CD4-positive, alpha-beta T cell treated with Interleukin-1 beta for 1 hour (primary cell): ENCODE results near the gene EDNRB.
"Not testable (repeated sequence)": the region's sequence is repeated elsewhere in the genome, so short reads cannot be mapped to it uniquely, and the experiment has no call there.

Experiments used
- DNase-seq, 2 donors: peaks; one replicate each; pipeline ENCODE4 v3.0.0-alpha.2; 2020 to 2022

Gene EDNRB

DNA sequence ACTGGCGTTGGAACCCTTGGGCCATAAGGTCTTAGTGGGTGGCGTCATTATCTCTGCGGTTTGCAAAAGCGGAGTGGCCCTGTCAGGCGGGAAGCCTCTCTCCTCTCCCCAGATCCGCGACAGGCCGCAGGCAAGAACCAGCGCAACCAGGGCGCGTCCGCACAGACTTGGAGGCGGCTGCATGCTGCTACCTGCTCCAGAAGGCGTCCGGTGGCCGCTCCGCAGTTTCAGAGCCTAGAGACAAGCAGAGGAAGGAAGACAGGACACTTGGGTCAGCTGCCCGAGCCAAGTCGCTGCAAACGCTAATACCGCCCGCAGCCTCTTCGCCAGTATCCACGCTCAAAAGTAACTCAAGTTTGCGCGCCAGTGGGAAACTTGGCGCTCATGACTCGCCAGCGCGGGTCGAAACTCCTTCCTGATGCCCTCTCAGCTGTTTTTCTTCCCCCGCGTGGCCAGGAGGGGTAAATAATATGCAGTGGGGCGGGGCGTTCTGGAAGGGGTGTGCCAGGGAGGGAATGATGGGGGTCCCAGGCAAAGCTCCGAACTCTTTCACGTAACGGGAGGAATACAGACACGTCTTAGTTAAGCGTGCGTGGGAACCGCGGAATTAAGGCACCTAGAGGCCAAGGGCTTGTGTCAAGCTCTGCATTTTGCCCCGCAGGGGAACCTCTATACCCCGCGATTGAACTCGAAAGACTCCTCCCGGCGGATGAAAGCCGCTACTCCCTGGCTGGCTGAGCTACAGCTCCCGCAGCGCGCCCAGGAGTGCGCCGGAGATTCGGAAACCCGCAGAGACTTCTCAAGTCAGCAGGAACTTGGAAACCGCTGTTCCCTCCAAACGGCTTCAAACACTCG is at the start of gene EDNRB:
EDNRB (minus strand) TSS at position 441 of the 855 bp plus-strand sequence; CDS start at position 183, 258 bp downstream.
- DNase-seq = peak in 1 of 2 donors; percentile 4

DNA sequence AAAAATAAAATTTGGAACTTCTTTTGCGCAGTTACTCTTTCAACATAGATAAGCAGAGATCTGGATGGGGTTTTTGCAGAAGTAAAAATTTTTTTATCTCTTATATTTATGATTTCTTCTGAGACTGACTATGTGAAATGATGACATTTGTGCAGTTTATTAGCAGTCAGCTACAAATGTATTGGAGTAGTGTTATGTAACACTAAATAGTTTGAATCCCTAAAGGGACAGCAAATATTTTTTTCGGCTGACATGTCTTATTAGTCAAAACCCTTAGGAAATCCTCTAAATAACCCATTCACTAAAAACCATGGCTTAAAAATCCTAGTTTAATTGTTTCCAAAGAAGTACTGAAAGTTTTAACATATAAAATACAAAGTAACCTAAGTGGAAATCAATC is 48.0 kb upstream of the EDNRB start:
- no peak for DNase-seq

DNA sequence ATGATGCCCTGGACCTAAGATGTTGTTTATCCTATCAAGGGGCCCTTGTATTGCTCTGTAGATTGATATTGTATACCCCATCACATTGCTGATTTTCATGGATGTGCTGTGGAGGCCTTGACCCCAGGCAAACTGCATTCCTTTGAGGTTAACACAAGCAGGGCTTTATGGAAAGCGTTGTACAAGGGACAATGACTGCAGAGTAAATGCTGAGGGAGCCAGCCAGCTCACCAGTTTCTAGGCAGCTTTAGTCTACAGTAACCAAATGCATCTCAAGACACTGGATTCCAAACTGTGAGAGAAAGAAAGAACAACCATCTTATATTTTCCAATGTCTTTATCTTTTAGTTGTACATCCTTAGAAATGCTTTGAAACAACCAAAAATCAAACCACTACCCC is 34.1 kb upstream of the EDNRB start:
- DNase-seq = no peak

DNA sequence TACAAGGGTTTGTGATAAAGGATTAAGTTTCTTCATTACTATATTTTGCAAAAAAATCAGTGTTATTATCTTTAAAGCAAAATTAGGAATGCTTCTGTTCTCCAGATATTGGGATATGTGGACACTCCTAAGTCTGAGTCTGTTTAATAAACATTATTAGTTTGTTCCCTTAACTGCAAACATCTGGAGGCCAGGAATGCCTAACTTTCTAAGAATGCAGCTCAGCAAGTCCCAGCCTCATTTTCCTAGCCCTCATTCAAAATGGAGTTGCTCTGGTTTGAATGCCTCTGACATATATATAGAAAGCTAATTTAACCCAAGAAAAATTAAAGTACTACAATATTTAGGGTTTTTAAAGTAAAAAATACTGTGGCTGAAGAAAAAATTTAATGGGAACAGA is 33.6 kb upstream of the EDNRB start:
- no peak for DNase-seq

DNA sequence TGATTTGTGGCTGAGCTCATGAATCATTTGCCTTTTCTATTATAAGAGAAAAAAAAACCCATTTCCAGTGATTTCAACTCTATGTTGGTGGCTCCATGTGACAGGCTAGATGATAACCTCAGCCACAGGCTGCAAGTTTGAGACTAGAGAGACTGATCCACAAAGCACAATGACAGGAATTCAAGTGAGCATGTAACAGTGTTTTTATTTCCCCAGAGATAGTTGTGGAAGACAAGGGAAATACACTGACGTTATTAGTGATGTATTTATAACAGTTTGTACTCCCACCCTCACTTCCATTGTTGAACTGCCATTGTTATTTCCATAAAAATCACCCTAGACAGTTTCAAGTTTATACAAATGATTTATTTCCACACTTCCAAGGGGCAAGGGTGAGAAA is 27.9 kb upstream of the EDNRB start:
- no peak for DNase-seq

DNA sequence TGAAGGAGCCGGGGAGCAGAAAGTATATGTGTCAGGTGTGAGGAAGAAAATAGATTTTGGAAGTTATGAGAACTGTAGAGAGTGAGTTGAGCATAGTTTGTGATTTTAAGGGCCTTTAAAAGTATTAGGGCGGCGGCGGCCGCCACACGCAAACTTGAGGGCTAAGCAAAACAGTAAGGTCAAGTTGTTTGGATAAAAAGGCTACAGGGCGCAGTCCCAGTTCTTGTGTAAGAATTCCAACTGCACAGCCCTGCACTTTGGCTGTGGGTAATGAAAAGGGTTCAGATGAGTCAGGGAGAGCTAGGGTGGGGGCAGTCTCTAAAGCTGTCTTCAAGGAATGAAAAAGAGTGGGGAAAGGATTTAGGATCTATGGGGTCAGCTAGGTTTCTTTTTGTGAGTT is 16.4 kb upstream of the EDNRB start:
- not testable (repeated sequence) for DNase-seq

DNA sequence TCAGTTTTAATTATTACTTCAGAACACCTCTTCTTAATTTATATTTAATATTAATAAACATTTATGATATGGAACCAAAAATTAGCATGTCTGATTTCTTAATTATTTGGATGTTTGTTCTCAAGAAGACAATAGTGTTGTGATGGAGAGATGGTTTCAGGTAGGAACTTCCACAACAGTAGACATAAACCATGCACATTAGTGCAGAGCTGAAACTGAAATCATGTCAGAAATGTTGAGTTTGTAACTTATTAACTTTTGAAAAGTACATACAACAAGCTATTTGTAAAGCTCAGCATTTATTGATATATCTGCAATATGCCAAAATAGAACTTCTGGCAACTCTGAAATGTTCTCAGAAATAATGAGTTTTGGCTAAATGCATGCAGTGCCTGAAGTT is 11.8 kb upstream of the EDNRB start:
- DNase-seq = no peak

DNA sequence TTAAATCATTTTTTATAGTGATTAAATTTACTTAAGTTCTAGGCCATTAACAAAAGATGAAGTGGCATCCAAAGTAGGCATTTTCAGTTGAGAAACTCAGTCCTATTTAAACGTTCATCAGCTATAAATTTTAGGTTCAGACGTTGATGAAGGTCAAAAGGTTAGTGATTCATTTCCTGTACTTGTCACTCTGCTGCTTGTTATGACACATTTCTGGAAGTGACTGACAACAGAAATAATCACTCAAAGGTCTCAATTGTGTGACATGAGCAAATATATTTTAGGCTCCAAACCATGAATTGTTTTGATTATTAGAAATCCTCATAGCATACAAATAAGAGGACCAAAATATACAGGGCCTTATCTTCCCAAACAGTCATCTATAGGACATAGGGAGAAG is 10.3 kb upstream of the EDNRB start:
- no peak for DNase-seq

DNA sequence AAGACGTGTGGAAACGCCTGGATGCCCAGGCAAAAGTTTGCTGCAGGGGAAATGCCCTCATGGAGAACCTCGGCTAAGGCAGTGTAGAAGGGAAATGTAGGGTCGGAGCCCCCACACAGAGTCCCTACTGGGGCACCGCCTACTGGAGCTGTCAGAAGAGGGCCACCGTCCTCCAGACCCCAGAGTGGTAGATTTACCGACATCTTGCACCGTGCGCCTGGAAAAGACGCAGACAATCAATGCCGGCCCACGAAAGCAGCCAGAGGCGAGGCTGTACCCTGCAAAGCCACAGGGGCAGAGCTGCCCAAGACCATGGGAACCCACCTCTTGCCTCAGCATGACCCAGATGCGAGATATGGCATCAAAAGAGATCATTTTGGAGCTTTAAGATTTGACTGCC is 7.0 kb upstream of the EDNRB start:
- DNase-seq = no peak

DNA sequence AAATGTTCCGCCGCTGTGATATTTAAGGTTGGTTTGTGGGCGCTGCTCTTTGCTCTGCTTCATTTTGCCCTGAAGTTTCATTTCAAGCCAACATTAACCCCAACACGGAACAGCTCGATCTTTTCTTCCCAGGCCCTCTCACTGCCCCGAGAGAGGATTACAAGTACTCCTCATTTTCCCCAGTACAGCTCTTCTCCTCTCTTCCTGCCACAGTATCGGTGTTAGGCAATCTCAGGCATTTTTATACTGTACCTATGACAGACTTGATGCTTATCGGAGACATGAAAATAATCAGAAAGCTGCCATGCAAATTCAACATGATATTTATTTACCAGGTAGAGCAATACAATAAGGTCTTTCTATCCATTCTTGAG is 1.3 kb upstream of the EDNRB start:
- DNase-seq = no peak

DNA sequence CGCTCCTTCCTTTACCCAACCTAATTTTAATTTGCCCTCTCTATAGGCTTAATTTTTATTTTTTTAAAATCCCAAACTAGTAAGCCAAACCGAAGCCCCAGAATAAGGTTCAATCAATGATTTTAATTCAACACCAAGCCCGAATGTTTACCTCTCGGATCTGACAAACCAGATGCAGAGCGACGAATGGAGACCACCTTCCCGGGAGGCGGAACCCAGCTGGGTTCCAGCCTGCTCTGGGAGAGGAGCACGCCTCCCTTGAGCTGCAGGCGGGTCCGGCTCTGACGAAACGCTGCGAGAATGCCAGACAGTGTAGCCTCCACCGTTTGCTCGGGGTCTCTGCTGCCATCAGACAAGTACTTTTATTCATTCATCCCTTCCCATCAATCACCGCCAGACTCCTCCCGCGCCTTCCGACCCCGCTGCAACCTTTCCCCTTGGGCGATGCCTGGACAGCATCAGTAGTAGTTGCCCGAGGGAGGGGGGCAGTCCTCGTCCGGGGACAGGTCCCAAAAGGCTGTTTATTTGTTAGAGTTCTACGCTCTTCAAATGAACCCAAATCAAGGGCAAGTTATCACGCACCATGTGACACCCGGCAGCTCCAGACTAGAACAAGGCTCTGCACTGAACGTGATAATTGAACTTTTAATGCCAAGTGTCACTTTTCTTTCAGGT is 752 bp upstream of the EDNRB start:
- no peak for DNase-seq

DNA sequence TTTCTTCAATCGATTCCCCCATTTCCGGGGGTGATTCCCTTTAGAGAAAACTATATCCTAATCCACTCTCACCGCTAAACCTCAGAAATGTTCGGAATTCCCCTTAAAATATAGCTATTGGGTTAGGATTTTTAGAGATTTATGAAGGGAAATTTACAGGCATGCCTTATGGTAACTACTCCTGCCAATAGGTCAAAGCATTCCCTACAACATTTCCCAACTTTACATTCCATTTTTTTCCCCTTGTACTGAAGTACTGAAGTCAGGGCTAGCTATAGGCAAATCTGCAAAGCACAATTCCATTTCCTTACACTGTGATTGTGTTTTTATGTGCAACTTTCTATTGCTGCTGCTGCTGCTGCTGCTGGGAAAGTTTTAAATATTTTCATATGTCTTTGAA is 2.1 kb downstream of the EDNRB start:
- no peak for DNase-seq

DNA sequence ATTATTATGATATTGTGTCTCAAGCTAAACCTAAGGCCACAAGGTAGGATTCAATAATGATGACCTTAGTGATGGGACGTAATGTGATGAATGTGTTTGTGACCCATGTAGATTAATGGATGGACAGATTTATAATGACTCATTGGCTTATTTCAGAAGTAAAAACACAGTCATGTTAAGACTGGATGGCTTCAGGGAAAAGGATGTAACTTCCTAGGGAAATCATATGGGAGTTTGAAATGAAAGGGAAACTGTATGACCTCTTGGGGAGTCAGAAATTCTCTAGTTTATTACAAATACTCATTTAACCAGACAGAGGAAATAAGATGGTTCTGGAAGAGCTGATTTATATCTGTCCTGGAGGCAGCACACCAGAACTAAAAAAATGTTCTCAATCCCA is 2.9 kb downstream of the EDNRB start:
- no peak for DNase-seq

DNA sequence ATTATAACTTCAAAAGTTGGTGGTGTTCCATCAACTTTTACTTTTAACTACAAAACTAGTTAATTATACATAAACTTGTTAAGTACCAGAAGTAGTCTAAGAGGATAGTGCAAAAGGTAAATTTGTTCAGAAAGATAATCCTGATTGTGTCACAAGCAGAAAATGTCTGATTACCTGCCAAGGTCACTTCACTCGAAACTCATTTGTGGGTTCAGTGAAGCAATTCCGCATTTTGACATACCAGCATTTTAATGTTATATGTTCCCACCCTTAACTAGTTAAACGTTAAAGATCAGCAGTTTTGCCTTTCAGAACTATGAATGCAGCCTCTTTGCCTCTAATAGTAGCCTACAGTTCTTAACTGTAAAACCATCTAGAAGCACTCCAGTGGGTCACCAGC is 5.6 kb downstream of the EDNRB start:
- no peak for DNase-seq

DNA sequence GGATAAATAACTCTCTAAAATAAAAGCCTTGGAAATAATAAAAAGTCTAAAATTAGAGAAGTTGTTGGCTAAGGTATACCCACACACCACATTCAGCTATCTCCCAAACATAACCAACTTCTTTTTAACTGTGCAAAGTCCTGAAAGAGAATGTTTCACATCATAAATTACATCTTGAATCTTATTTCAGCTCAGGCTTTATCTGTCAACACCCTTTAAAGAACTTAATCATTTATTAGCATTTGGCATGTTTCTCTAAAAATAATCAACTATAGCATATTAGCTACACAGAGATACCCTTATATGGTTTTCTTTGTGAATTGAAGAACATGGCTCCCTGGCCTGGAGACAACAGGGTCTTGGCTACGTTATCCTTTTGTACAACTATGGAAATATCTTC is 6.9 kb downstream of the EDNRB start:
- DNase-seq = no peak

DNA sequence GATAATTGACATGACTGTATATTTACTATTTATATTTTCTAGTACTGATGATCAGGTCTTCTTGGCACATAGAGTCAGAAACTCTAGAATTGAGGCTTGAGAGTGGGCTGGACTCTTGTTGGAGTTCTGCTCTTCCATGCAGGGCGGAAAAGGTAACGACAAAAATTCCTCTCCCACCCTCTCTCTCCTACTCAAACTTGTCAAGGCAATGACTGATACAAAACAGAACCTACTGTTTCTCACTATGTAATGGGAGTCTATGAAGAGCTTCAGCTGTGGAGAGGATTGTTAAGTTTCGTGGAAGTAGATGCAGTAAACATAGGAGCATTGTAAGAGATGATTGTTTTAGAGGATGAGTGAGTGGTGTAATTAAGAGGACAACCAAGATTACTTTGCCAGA is 8.8 kb downstream of the EDNRB start:
- no peak for DNase-seq

DNA sequence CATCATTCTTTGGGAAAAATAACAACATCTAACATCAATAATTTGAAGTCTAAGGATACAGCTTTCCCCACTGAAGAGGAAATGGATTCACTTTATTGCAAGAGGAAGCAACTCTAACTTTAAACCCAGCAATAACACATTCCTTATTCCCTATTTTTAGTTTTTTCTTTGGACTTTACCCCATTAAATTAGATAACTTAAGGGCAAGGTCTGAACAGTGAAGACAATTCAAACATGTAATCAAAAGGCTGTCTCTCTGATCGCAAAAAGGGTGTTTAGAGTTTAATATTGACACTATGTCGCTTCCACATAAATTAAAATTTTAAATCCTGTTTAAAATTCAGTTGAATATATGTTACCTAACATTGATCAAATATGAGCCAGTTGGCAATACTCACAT is 10.1 kb downstream of the EDNRB start:
- no peak for DNase-seq

DNA sequence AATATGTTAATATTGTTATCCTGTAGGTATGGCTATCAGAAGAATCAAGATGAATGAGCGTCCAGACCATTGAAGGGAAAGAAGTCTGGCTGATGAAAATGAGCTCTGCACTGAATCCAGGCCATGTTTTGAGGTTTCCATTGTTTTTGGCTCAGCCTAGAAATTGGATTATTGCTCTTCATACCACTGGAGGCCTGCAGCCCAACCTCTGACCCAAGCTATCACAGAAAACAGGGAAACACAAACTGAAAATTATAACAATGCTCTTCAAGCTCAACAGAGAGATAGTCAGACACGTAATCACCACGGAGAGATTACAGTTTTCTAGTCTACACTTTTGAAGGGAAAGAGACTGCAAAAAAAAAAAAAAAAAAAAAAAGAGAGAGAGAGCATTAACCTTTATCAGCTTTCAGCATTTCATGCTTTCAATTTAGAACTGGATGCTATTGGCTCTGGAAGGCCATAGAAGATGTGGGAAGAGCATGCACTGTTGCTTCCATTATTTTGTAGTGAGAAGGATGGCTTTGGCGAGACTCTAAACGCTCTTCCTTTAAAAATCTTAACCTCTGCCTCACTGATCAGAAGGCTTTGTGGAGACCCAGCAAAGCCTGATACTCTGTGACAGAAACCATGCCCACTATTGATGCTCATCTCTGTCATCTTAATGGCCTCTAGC is 10.8 kb downstream of the EDNRB start:
- no peak for DNase-seq

DNA sequence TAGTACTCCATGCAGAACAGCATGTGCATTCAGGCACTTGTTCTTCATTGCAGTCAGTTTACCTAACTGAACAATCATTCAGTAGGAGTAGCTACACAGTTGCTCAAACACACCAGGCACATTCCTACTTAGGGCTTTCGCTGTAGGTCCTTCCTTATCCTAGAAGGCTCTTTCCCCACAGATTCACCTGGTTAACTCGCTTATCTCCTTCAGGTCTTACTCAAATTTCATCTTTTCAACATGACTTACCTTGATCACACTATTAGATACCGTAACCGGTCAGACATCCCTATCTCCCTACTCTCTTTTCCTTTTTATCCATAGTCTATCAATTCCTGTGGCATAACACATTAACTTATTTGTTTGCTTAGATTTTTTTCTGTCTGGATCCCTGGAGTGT is 14.6 kb downstream of the EDNRB start:
- DNase-seq = no peak

DNA sequence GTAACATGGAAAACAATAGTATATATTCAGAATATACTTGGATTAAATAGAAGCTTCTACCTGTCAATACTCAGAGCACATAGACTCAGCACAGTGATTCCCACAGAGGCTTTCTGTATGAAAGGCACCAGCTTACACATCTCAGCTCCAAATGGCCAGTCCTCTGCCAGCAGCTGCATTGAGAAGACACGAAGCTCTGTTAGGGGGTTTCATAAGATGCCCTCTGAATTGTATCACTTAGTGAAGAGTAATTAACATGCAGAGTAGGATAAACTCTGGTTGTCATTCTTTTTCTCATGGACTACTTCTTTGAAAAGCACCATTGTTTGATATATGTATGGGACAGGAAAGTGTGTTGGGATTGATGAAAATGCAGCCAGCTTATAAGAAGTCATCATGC is 15.2 kb downstream of the EDNRB start:
- no peak for DNase-seq

DNA sequence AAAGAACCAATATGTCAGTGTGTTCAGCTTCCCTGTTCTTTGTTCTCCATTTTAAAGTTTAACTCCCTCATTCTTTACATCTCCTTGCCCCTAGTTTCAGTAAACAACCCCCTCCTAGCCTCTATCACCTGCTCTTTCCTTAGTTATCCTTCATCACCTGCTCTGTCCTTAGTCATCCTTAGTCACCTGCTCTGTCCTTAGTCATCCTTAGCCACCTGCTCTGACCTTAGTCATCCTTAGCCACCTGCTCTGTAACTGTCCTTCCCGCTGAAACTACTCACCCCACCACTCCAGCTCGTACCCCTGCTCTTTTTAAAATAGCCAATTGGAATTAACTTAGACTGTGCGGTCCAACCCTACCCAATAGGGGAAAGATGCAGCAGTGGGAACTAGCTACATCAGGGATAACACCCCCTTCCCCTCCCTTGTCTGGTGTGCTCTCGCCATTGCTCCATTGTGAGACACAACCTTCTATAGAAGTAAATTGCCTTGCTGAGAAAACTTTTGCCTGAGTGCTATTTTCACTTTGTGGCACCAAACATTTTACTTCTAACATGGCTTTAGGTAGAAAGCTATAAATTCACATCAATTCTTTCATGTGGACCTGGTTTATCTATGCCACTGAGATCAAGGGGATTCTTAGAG is 16.2 kb downstream of the EDNRB start:
- DNase-seq = no peak

DNA sequence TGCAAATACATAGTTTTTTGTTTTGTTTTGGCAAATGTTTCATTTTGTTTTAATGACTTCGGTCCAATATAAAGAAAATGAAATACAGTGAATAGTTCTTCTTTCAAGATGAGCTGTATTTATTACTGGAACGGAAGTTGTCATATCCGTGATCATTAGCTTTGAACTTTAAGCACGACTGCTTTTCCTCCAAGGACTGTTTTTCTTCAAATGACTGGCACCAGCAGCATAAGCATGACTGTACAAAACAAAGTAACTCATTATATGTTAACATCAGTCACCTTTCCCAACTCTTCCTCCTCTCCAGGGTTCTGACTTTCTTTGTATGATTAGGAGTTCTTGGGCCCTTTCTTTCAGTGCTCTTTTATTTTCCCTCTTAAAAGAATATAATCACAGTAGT is 20.5 kb downstream of the EDNRB start:
- no peak for DNase-seq

DNA sequence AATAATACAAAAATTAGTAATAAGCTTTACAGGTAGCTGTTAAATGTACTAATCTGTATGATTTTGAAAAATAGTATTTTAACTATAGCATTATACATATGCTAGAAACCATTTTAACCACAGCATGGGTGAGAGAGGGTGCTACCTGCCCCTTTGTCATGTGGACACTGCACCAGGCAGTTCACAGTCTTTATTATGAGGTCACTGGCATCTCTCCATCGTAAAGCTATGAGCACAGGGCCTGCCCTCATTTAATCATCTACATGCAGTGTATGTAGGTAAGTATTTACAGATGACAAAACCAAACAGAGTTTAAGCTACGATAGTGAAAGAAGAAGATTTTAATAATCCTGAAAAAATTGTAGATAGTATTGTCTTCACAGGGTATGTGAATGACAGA is 21.7 kb downstream of the EDNRB start:
- DNase-seq = no peak

DNA sequence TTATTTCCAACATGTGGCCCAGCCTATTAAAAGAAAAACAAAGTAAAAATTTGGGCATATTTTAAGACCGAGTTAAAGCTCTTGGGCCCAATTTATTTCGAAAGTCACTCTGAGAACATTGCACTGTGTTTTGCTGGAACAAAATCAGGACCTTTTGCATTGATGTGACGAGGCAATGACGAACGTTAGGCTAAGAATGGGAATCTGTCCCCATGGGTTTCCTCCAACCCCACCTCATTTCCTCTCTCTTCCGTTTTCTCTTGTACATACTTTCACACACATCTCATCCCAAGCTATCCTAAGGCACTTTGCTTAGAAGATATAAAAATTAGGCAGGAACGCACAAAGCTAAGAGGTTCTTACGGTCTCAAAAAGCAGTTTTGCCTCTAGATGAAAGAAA is 22.1 kb downstream of the EDNRB start:
- no peak for DNase-seq
